Tibial nerve (tissue), 4 donors: ENCODE results near the gene BRI3. TPM values are rescaled to one million over a fixed set of nuclear protein-coding genes. Genes with fewer than 3 reads are reported as not detected.

Source experiments
- DNase-seq, 2 donors: peaks; one replicate each; pipeline ENCODE4 v3.0.0-alpha.2; 2019; ENCODE audit warnings: low spot score in 2 of 2
- H3K27ac ChIP-seq, 4 donors: fragments of 200-600 bp; sonication (generic) in 3 of 4; one replicate each; pipeline ENCODE4 v1.5.1; 2017 to 2019; ENCODE audit warnings: mild to moderate bottlenecking in 1 of 4
- H3K27me3 ChIP-seq, 2 donors: fragments of 200-600 bp; sonication (generic) in 1 of 2; one replicate each; pipeline versions ENCODE4 v1.5.1 to v1.6.0; 2017 to 2019
- H3K36me3 ChIP-seq, 3 donors: fragments of 200-600 bp; sonication (generic); one replicate each; pipeline ENCODE4 v1.5.1; 2018 to 2019
- H3K4me1 ChIP-seq, 4 donors: fragments of 200-600 bp; sonication (generic) in 3 of 4; one replicate each; pipeline ENCODE4 v1.5.1; 2017 to 2019
- H3K4me3 ChIP-seq, 4 donors: fragments of 200-600 bp; sonication (generic) in 3 of 4; one replicate each; pipeline ENCODE4 v1.5.1; 2017 to 2019; ENCODE audit warnings: mild to moderate bottlenecking in 1 of 4, moderate library complexity in 1 of 4
- H3K9me3 ChIP-seq, 4 donors: fragments of 200-600 bp; sonication (generic) in 3 of 4; one replicate each; pipeline ENCODE4 v1.5.1; 2017 to 2019
- EP300 ChIP-seq, 2 donors: sonication (generic); formaldehyde crosslinking; IDR thresholded peaks; one replicate each; pipeline ENCODE4 v1.6.1; 2017; ENCODE audit warnings: antibody characterized with exemption in 2 of 2, mild to moderate bottlenecking in 1 of 2
- POLR2A ChIP-seq, 2 donors: fragments of 450-650 bp; IDR thresholded peaks; one replicate each; pipeline ENCODE4 v1.6.1; 2017; ENCODE audit warnings: antibody characterized with exemption in 2 of 2, mild to moderate bottlenecking in 2 of 2, moderate library complexity in 2 of 2
- WGBS, 2 donors: methylation state at CpG; one replicate each; pipeline ENCODE4 v1.1.5; 2018; 5-methylcytosine and 5-hydroxymethylcytosine counted together
- total RNA-seq, 4 donors: library from RNA; depleted of rRNA; stranded (reverse); fragments of >200 nt; gene quantifications; one replicate each; pipeline ENCODE4 v1.1.0, GENCODE V29; 2016
- TF ChIP-seq, protein P1 (sequence below), 5 experiments: fragments of 200-600 bp in 3 of 5; fragments of 450-650 bp in 2 of 5; sonication (generic) in 3 of 5; IDR thresholded peaks; one replicate each; pipeline ENCODE4 v1.5.1; 2016 to 2019; ENCODE audit warnings: antibody characterized with exemption in 5 of 5, mild to moderate bottlenecking in 3 of 5, moderate library complexity in 2 of 5

The BRI3 gene
- total RNA-seq, 4 donors from 2014 or later, result 33.5 to 69.0 (median 44.3) TPM

DNA sequence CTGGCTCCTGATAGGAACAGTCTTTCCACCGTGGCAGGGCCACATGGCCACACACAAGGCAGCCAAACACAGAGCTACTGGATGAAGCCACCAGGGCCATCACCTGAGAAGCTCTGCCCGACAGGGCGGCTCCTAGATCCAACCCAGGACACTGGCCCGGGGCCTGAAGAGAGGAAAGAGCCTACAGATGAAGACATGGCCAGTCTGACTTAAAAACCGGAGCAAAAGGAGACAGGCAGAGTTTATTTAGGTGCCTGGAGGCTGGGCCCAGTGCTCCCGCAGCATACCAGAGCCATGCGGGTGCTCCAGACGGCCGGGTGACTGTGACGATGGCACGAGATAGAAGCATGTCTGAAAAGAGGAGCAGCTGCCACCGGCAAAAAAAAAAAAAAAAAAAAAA is 33.3 kb upstream of the BRI3 start:
- WGBS, 2 donors, result 94 to 97% methylated on average over 10 to 11 of the region's 12 CpGs
- TF ChIP-seq, protein P1, sequence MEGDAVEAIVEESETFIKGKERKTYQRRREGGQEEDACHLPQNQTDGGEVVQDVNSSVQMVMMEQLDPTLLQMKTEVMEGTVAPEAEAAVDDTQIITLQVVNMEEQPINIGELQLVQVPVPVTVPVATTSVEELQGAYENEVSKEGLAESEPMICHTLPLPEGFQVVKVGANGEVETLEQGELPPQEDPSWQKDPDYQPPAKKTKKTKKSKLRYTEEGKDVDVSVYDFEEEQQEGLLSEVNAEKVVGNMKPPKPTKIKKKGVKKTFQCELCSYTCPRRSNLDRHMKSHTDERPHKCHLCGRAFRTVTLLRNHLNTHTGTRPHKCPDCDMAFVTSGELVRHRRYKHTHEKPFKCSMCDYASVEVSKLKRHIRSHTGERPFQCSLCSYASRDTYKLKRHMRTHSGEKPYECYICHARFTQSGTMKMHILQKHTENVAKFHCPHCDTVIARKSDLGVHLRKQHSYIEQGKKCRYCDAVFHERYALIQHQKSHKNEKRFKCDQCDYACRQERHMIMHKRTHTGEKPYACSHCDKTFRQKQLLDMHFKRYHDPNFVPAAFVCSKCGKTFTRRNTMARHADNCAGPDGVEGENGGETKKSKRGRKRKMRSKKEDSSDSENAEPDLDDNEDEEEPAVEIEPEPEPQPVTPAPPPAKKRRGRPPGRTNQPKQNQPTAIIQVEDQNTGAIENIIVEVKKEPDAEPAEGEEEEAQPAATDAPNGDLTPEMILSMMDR (IDR thresholded peaks at IDR 0.05), result no peak
- no peak overlapping the region for H3K4me3 ChIP-seq
- peaks cover 0 to 43% (median 17%) of the 10 kb centered on the region in 4 donors for H3K4me1 ChIP-seq
- no peak for DNase-seq
- no peaks in the 10 kb centered on the region for H3K9me3 ChIP-seq
- H3K27me3 ChIP-seq, result no peaks in the 10 kb centered on the region
- H3K36me3 ChIP-seq, result peaks cover 0 to 50% (median 0%) of the 10 kb centered on the region in 3 donors
- no peak overlapping the region for H3K27ac ChIP-seq

DNA sequence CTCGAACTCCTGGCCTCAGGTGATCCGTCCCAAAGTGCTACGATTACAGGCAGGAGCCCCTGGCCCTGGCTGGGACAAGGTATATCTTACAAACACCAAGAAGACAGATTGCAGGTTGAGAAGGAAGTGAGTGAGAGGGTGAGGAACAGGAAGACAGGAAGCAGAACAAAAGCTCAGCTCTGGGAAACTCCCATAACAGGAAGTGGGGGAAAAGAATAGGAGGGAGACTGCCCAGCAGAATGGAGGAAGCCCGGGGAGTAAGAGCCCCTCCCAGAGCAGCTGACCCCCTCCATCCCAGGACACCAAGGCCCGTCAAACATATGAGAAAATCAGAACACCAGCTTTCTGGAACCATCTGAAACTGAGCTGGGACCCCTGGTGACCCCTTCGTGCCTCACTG is 32.4 kb upstream of the BRI3 start:
- 69 to 77% methylated on average over 6 of the region's 6 CpGs for whole genome bisulfite sequencing, 2 donors
- Histone ChIP-seq H3K4me3 (no peak overlapping the region), H3K27me3 (no peaks in the 10 kb centered on the region), H3K4me1 (peaks cover 0 to 48% (median 19%) of the 10 kb centered on the region in 4 donors), H3K27ac (peak overlapping the region in 1 of 4 donors; percentile 38), H3K9me3 (no peaks in the 10 kb centered on the region), H3K36me3 (peaks cover 0 to 40% (median 0%) of the 10 kb centered on the region in 3 donors)
- DNase-seq, result no peak
- TF ChIP-seq, protein P1 (IDR thresholded peaks at IDR 0.05), result no peak
- peak in 1 of 2 donors; percentile 24 for TF ChIP-seq EP300 (IDR thresholded peaks at IDR 0.05)

DNA sequence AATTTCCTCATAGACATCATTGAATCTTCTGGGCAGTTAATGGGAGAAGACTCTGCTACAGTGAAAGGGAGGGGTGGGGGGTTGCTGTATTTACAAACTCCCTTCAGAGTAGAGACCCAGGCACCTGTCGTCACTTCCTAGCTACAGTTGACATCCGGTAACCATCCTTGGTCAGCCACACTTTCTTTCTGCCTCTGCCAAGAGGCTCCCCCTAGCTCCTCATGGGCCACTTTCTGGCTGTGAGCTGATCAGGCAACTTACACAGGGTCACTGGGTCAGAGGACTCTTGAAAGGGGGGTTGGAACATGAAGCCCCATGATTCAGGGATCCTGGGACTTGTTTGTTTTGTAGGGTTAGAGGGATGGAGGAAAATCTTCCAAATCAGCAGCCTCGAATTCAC is 30.7 kb upstream of the BRI3 start:
- DNase-seq, result no peak
- Histone ChIP-seq H3K9me3 (no peaks in the 10 kb centered on the region), H3K36me3 (peaks cover 0 to 23% (median 0%) of the 10 kb centered on the region in 3 donors), H3K4me1 (peaks cover 0 to 41% (median 19%) of the 10 kb centered on the region in 4 donors), H3K4me3 (peak overlapping the region in 2 of 4 donors; percentile 64 to 75), H3K27ac (peak overlapping the region in 3 of 4 donors; percentile 82 to 87 (median 83)), H3K27me3 (no peaks in the 10 kb centered on the region)
- no peak for TF ChIP-seq POLR2A (IDR thresholded peaks at IDR 0.05)
- TF ChIP-seq, protein P1 (IDR thresholded peaks at IDR 0.05), result no peak
- no peak for TF ChIP-seq EP300 (IDR thresholded peaks at IDR 0.05)
- 54 to 76% methylated on average over 3 of the region's 3 CpGs for WGBS, 2 donors

DNA sequence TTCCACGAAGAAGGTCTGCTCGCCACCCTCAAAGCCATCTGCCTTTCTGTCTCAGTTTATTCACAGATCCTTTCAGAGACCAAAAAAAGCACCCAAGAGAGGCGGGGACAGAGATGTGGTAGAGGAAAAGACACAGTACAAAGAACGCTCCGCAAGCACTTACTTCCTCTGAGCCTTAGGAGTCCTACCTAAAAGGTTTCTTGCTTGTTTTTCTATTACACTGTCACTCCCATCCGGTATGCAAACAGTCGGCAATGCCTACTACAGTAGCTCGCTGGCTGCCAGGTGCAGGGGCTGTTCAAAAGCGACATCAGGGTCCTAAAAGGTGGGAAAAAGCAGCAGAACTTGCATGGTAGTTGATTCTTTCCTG is 30.3 kb upstream of the BRI3 start:
- peaks cover 0 to 20% (median 0%) of the 10 kb centered on the region in 3 donors for H3K36me3 ChIP-seq
- no peak for DNase-seq
- H3K4me1 ChIP-seq, result peaks cover 0 to 41% (median 19%) of the 10 kb centered on the region in 4 donors
- TF ChIP-seq EP300 (IDR thresholded peaks at IDR 0.05) (no peak), POLR2A (IDR thresholded peaks at IDR 0.05) (no peak)
- TF ChIP-seq, protein P1 (IDR thresholded peaks at IDR 0.05), result no peak
- peak overlapping the region; percentile 44 to 87 (median 82) for H3K27ac ChIP-seq
- no peaks in the 10 kb centered on the region for H3K27me3 ChIP-seq
- WGBS, 2 donors, result 27 to 33% methylated on average over 9 of the region's 9 CpGs
- H3K4me3 ChIP-seq, result peak overlapping the region; percentile 56 to 93 (median 70)
- no peaks in the 10 kb centered on the region for H3K9me3 ChIP-seq

DNA sequence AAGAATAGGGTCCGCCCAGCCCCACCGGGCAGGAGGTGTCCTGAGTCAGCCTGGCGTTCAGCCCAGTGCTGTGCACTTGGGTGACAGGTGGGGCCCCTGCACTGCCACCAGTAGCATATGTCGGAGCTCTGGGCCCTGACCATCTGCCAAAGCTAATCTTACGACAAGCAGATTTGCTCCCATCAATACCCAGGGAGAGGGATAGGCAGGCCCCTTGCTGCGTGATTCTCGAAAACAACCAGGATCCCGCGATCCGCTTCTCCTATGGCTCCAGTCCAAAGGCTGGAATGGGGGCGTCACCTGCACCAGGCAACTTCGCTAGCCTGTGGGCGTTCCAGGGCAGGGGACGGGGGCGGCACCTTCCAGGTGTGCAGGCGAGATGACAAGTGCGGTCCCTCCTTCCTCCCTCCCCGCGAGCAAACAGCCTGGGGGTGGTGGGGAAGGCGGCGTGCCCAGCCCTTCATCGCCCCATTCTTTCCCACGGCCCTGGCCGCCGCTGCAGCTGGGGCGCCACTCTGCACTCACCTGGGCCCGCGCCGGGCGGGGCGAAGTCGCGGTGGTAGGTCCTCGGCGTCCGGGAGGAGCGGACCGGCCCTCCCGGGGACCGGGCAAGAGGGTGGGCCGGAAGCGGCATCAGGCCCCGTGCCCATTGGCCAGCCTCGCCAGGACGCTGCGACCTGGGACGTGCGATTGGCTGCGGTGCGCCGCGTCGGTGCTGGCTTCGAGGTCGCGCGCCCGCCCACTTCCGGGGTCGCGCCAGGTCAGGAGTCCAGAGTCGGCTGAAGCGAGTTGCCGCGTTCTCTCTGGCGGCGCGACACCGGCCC is 29.7 kb upstream of the BRI3 start, which contains the start of gene TECPR1:
TECPR1 (minus strand) TSS at position 632 of the 824 bp plus-strand sequence. CDS start 6,086 bp downstream, outside the sequence.
- peak; percentile 88 to 89 for DNase-seq
- Histone ChIP-seq H3K27me3 (no peaks in the 10 kb centered on the region), H3K27ac (peak within 1 kb of the TSS; percentile 44 to 87 (median 82)), H3K4me3 (peak within 1 kb of the TSS; percentile 56 to 93 (median 70)), H3K9me3 (no peaks in the 10 kb centered on the region), H3K4me1 (peaks cover 0 to 41% (median 19%) of the 10 kb centered on the region in 4 donors), H3K36me3 (peaks cover 0 to 19% (median 0%) of the 10 kb centered on the region in 3 donors)
- TF ChIP-seq EP300 (IDR thresholded peaks at IDR 0.05) (peak; percentile 47 to 73), POLR2A (IDR thresholded peaks at IDR 0.05) (peak in 1 of 2 donors; percentile 52)
- TF ChIP-seq, protein P1 (IDR thresholded peaks at IDR 0.05), result peak in 2 of 5 experiments; percentile 5 to 26
- WGBS, 2 donors, result 1 to 2% methylated on average over 20 to 46 of the region's 69 CpGs
